HG02763 (cell line): Measurements from ENCODE around the gene RSBN1L.
"Not testable (repeated sequence)": the region's sequence is repeated elsewhere in the genome, so short reads cannot be mapped to it uniquely, and the experiment has no call there.

Source experiments
- ATAC-seq: cut with Tn5 transposase; IDR thresholded peaks from one replicate; pipeline ENCODE4 v1.9.1; 2021; ENCODE audit warnings: mild to moderate bottlenecking, moderate library complexity; ENCODE audit not compliant: unreplicated experiment

Gene RSBN1L

GRCh38 chr7:77765481-77765880, 69.2 kb downstream of the RSBN1L start:
- no peak for ATAC-seq

GRCh38 chr7:77765906-77766800, 69.9 kb downstream of the RSBN1L start:
- no peak for ATAC-seq

GRCh38 chr7:77766801-77767605, 70.7 kb downstream of the RSBN1L start:
- no peak for ATAC-seq

GRCh38 chr7:77770316-77770715, 74.1 kb downstream of the RSBN1L start:
- no peak for ATAC-seq

- no peak for ATAC-seq
Observed at GRCh38 chr7:77771901-77772300, 75.6 kb downstream of the RSBN1L start.

GRCh38 chr7:77778535-77778934, 82.3 kb downstream of the RSBN1L start:
- no peak for ATAC-seq

GRCh38 chr7:77782383-77782782, 86.1 kb downstream of the RSBN1L start:
- no peak for ATAC-seq

GRCh38 chr7:77783111-77783510, 86.9 kb downstream of the RSBN1L start:
- no peak for ATAC-seq

GRCh38 chr7:77783545-77783944, 87.3 kb downstream of the RSBN1L start:
- no peak for ATAC-seq

- not testable (repeated sequence) for ATAC-seq
Observed at GRCh38 chr7:77784426-77784825, 88.2 kb downstream of the RSBN1L start.

GRCh38 chr7:77786018-77786417, 89.8 kb downstream of the RSBN1L start:
- ATAC-seq: no peak

GRCh38 chr7:77786741-77787140, 90.5 kb downstream of the RSBN1L start:
- ATAC-seq: no peak

- ATAC-seq: no peak
Observed at GRCh38 chr7:77788327-77788902, 92.2 kb downstream of the RSBN1L start.

GRCh38 chr7:77791336-77791735, 95.1 kb downstream of the RSBN1L start:
- no peak for ATAC-seq

- ATAC-seq: no peak
Observed at GRCh38 chr7:77791956-77792355, 95.7 kb downstream of the RSBN1L start.

GRCh38 chr7:77794000-77794399, 97.7 kb downstream of the RSBN1L start:
- no peak for ATAC-seq

- no peak for ATAC-seq
Observed at GRCh38 chr7:77796109-77796508, 99.8 kb downstream of the RSBN1L start.

- ATAC-seq: no peak
Observed at GRCh38 chr7:77796960-77797359, 100.7 kb downstream of the RSBN1L start.

GRCh38 chr7:77797734-77798393, 101.6 kb downstream of the RSBN1L start:
- peak; percentile 16 for ATAC-seq

- ATAC-seq: peak; percentile 89
Observed at GRCh38 chr7:77798394-77799077, 102.3 kb downstream of the RSBN1L start, which contains the start of the genes PHTF2 and TMEM60. Gene PHTF2, plus strand, starts transcription at chr7:77798773. Gene TMEM60, minus strand, starts transcription at chr7:77798434. Its CDS starts 4,061 bp downstream, at chr7:77794373.
